GM12891 (cell line): Measurements from ENCODE around the gene RAB35.

Source experiments
- POLR2A ChIP-seq: IDR thresholded peaks from 2 replicates; pipeline ENCODE4 v1.6.1; 2011; ENCODE audit warnings: low read depth, low read length, control low read depth
- POLR2AphosphoS5 ChIP-seq: IDR thresholded peaks from 2 replicates; pipeline ENCODE4 v1.6.1; 2011; ENCODE audit warnings: low read depth, low read length, control low read depth

DNA sequence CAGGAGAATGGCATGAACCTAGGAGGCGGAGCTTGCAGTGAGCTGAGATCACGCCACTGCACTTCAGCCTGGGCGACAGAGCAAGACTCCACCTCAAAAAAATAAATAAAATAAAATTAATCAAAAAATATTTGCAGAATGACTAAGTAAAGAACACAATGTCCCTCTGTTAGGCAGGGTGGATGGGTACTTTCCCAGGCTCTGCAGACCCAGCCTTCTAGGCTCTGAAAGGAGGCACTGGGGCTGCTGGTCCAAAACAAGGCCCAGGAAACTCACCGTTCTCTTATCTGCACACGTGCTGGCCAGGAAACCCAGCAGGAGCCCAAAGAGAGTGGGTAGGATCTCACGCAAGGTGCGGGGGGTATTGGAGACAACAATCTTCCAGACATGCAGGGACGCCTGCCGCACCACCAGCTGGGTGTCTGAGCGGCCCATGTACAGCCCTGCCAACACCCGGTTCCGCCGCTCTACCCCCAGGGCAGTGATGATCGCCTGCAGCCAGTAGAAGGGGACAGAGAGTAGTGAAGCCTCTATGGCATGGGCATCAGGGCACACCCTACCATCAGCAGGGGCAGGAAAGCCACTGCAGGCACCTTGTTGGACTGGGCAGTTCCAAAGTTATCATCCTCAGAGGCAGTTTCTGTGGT, 25.8 kb upstream of the RAB35 start:
- no peak for TF ChIP-seq POLR2A
- TF ChIP-seq POLR2AphosphoS5 = no peak
